Bronchial epithelial cell (primary cell): ENCODE results near the gene ZNF527. TPM values are rescaled to one million over a fixed set of nuclear protein-coding genes. Genes with fewer than 3 reads are reported as not detected.

ENCODE experiments used
- DNase-seq: peaks from one replicate; pipeline ENCODE4 v3.0.0-alpha.2; 2010; ENCODE audit warnings: low read depth
- FAIRE-seq: peaks from 2 replicates; lab custom pipeline; 2011; peaks lifted over from hg19 to GRCh38; lab: Jason Lieb, UNC
- H3K27me3 ChIP-seq: 2 replicates; pipeline ENCODE4 v1.5.1; 2011; ENCODE audit warnings: low read length; ENCODE audit not compliant: control insufficient read depth, insufficient read depth
- H3K36me3 ChIP-seq: 2 replicates; pipeline ENCODE4 v1.5.1; 2011; ENCODE audit warnings: low read length; ENCODE audit not compliant: control insufficient read depth, insufficient read depth
- H3K4me3 ChIP-seq: 2 replicates; pipeline ENCODE4 v1.5.1; 2011; ENCODE audit warnings: mild to moderate bottlenecking, low read depth, low read length, control low read depth
- CTCF ChIP-seq: IDR thresholded peaks from 2 replicates; pipeline ENCODE4 v1.5.1; 2011; ENCODE audit warnings: mild to moderate bottlenecking, moderate library complexity, low read length, control low read depth, inconsistent platforms; ENCODE audit not compliant: insufficient read depth, severe bottlenecking
- total RNA-seq: library from RNA; depleted of rRNA; stranded (reverse); fragments of >200 nt; gene quantifications from 2 replicates; pipeline ENCODE4 v1.2.1, GENCODE V29; 2014

Gene ZNF527
- total RNA-seq, 1 donor from 2014 or later: 3.7 TPM

DNA sequence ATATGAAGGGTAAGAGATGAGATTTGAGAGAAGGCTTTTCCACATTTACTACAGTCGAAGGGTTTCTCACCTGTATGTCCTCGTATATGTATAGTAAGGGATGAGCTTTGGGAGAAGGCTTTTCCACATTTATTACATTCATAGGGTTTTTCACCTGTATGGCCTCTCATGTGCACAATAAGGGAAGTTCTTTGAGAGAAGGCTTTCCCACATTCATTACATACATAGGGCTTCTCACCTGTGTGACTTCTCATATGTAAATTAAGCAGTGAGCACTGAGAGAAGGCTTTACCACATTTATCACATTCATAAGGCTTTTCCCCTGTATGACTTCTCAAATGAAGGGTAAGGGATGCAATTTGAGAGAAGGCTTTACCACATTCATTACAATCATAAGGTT is 41.8 kb downstream of the ZNF527 start:
- DNase-seq (no peak), FAIRE-seq (no peak)
- TF ChIP-seq CTCF: no peak
- no peaks in the 10 kb centered on the region for H3K27me3 ChIP-seq
- H3K36me3 ChIP-seq: no peaks in the 10 kb centered on the region
- no peak overlapping the region for H3K4me3 ChIP-seq

DNA sequence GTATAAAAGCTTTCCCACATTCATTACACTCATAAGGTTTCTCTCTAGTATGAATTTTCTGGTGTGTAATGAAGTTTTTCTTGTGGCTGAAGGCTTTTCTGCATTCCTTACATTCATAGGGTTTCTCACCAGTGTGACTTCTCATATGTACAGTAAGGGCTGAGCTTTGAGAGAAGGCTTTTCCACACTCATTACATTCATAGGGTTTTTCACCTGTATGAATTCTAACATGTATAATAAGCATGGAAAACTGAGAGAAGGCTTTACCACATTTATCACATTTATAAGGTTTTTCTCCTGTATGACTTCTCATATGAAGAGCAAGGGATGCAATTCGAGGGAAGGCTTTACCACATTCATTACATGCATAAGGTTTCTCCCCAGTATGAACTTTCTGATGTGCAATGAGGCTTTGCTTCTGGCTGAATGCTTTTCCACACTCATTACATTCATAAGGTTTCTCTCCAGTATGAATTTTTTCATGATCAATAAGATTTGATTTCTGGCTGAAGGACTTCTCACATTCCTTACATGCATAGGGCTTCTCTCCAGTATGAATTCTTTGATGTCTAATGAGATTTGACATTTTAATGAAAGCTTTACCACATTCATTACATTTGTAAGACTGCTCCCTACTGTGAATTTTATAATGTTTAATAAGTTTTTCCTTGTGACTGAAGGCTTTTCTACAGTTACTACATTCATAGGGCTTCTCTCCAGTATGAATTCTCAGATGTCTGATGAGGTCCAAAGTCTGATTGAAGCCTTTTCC is 42.6 kb downstream of the ZNF527 start:
- Histone ChIP-seq H3K27me3 (no peaks in the 10 kb centered on the region), H3K36me3 (no peaks in the 10 kb centered on the region), H3K4me3 (no peak overlapping the region)
- DNase-seq (no peak), FAIRE-seq (no peak)
- TF ChIP-seq CTCF: no peak

Other genes starting within 250 kb of the ZNF527 start
- gene ZNF585A, start 198.4 kb upstream of the ZNF527 start, total RNA-seq: 7.9 and 8.4 TPM in 2 replicates
- gene ZNF585B, start 160.6 kb upstream of the ZNF527 start, total RNA-seq: 11.6 and 13.4 TPM in 2 replicates
- gene ZNF383, start 152.9 kb upstream of the ZNF527 start, total RNA-seq: 6.8 and 9.5 TPM in 2 replicates
- 2.6 and 2.8 TPM in 2 replicates for gene ZNF569, start 96.3 kb downstream of the ZNF527 start, total RNA-seq
- 4.4 and 5.8 TPM in 2 replicates for gene ZNF570, start 98.3 kb downstream of the ZNF527 start, total RNA-seq
- gene ZNF793, start 135.8 kb downstream of the ZNF527 start, total RNA-seq: 1.8 and 3.6 TPM in 2 replicates
- gene ZNF571, start 223.7 kb downstream of the ZNF527 start, total RNA-seq: 3.9 and 9.0 TPM in 2 replicates
- gene ZNF540, start 223.8 kb downstream of the ZNF527 start, total RNA-seq: under 0.01 and 0.13 TPM in 2 replicates